ENCODE results near the gene ENOSF1.

The ENOSF1 gene

GRCh38 chr18:676069-676468 lies 36.4 kb downstream of the ENOSF1 start:
- Histone ChIP-seq H3K27me3 (ENCODE audit: low read length) (no peaks in the 10 kb centered on the region), H3K27ac (ENCODE audit: low read depth, low read length) (no peak overlapping the region), H3F3A (ENCODE audit: insufficient read depth) (peaks cover 33% of the 10 kb centered on the region), H3K4me3 (ENCODE audit: insufficient read depth, low read length, poor library complexity, severe bottlenecking) (no peak overlapping the region), H3K4me2 (ENCODE audit: low read depth, low read length, poor library complexity, severe bottlenecking) (no peak overlapping the region), H3K36me3 (ENCODE audit: low read length) (peaks cover 20% of the 10 kb centered on the region), H4K20me1 (ENCODE audit: low read depth, low read length) (no peaks in the 10 kb centered on the region), H2AFZ (ENCODE audit: low read depth, low read length, severe bottlenecking) (no peak overlapping the region), H3K79me2 (ENCODE audit: insufficient read depth, low read length) (no peaks in the 10 kb centered on the region), H3K9ac (ENCODE audit: low read length) (no peak overlapping the region), H3K9me3 (ENCODE audit: insufficient read depth, low read length) (no peaks in the 10 kb centered on the region), H3K9me2 (replicated peaks; ENCODE audit: insufficient read depth, low read length) (no peaks in the 10 kb centered on the region)
- TF ChIP-seq CTCF (IDR thresholded peaks at IDR 0.05; ENCODE audit: insufficient read depth, low read length, poor library complexity, severe bottlenecking) (no peak), EZH2phosphoT487 (conservative IDR thresholded peaks at IDR 0.05; ENCODE audit: low read length) (no peak)

- H3K27me3 ChIP-seq (ENCODE audit: low read length), result no peaks in the 10 kb centered on the region
- TF ChIP-seq EZH2phosphoT487 (conservative IDR thresholded peaks at IDR 0.05; ENCODE audit: low read length), result no peak
- no peaks in the 10 kb centered on the region for H3K9me3 ChIP-seq (ENCODE audit: insufficient read depth, low read length)
- no peaks in the 10 kb centered on the region for H3K79me2 ChIP-seq (ENCODE audit: insufficient read depth, low read length)
- H3F3A ChIP-seq (ENCODE audit: insufficient read depth), result peaks cover 33% of the 10 kb centered on the region
- H3K9me2 ChIP-seq (replicated peaks; ENCODE audit: insufficient read depth, low read length), result no peaks in the 10 kb centered on the region
- no peaks in the 10 kb centered on the region for H4K20me1 ChIP-seq (ENCODE audit: low read depth, low read length)
- H3K9ac ChIP-seq (ENCODE audit: low read length), result no peak overlapping the region
- no peak overlapping the region for H3K27ac ChIP-seq (ENCODE audit: low read depth, low read length)
- no peak overlapping the region for H2AFZ ChIP-seq (ENCODE audit: low read depth, low read length, severe bottlenecking)
- H3K36me3 ChIP-seq (ENCODE audit: low read length), result peaks cover 27% of the 10 kb centered on the region
- H3K4me3 ChIP-seq (ENCODE audit: insufficient read depth, low read length, poor library complexity, severe bottlenecking), result no peak overlapping the region
- H3K4me2 ChIP-seq (ENCODE audit: low read depth, low read length, poor library complexity, severe bottlenecking), result no peak overlapping the region
These were observed 37.1 kb downstream of the ENOSF1 start for GRCh38 chr18:675307-675706.

GRCh38 chr18:673769-674168 lies 38.7 kb downstream of the ENOSF1 start:
- TF ChIP-seq EZH2phosphoT487 (conservative IDR thresholded peaks at IDR 0.05; ENCODE audit: low read length), result no peak
- TF ChIP-seq CTCF (IDR thresholded peaks at IDR 0.05; ENCODE audit: insufficient read depth, low read length, poor library complexity, severe bottlenecking), result no peak
- H3K4me2 ChIP-seq (ENCODE audit: low read depth, low read length, poor library complexity, severe bottlenecking), result no peak overlapping the region
- no peaks in the 10 kb centered on the region for H3K27me3 ChIP-seq (ENCODE audit: low read length)
- no peaks in the 10 kb centered on the region for H4K20me1 ChIP-seq (ENCODE audit: low read depth, low read length)
- no peak overlapping the region for H3K4me3 ChIP-seq (ENCODE audit: insufficient read depth, low read length, poor library complexity, severe bottlenecking)
- H3K27ac ChIP-seq (ENCODE audit: low read depth, low read length), result no peak overlapping the region
- H3K9ac ChIP-seq (ENCODE audit: low read length), result no peak overlapping the region
- no peaks in the 10 kb centered on the region for H3K9me2 ChIP-seq (replicated peaks; ENCODE audit: insufficient read depth, low read length)
- no peaks in the 10 kb centered on the region for H3K79me2 ChIP-seq (ENCODE audit: insufficient read depth, low read length)
- no peaks in the 10 kb centered on the region for H3K9me3 ChIP-seq (ENCODE audit: insufficient read depth, low read length)
- H3K36me3 ChIP-seq (ENCODE audit: low read length), result peaks cover 33% of the 10 kb centered on the region
- H3F3A ChIP-seq (ENCODE audit: insufficient read depth), result peaks cover 33% of the 10 kb centered on the region
- no peak overlapping the region for H2AFZ ChIP-seq (ENCODE audit: low read depth, low read length, severe bottlenecking)

DNA sequence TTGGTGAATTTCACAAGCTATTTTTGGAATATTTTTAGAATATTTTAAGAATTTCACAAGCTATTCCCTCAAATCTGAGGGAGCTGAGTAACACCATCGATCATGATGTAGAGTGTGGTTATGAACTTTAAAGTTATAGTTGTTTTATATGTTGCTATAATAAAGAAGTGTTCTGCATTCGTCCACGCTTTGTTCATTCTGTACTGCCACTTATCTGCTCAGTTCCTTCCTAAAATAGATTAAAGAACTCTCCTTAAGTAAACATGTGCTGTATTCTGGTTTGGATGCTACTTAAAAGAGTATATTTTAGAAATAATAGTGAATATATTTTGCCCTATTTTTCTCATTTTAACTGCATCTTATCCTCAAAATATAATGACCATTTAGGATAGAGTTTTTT lies 39.1 kb downstream of the ENOSF1 start:
- Histone ChIP-seq H3K4me2 (ENCODE audit: low read depth, low read length, poor library complexity, severe bottlenecking) (no peak overlapping the region), H3K27ac (ENCODE audit: low read depth, low read length) (no peak overlapping the region), H3K79me2 (ENCODE audit: insufficient read depth, low read length) (peaks cover 3% of the 10 kb centered on the region; the same call in 1 of the 2 replicates), H3F3A (ENCODE audit: insufficient read depth) (peaks cover 33% of the 10 kb centered on the region), H3K9me2 (replicated peaks; ENCODE audit: insufficient read depth, low read length) (no peaks in the 10 kb centered on the region), H3K9me3 (ENCODE audit: insufficient read depth, low read length) (no peaks in the 10 kb centered on the region), H3K9ac (ENCODE audit: low read length) (no peak overlapping the region), H3K36me3 (ENCODE audit: low read length) (peaks cover 34% of the 10 kb centered on the region), H3K27me3 (ENCODE audit: low read length) (no peaks in the 10 kb centered on the region), H2AFZ (ENCODE audit: low read depth, low read length, severe bottlenecking) (no peak overlapping the region), H3K4me3 (ENCODE audit: insufficient read depth, low read length, poor library complexity, severe bottlenecking) (no peak overlapping the region), H4K20me1 (ENCODE audit: low read depth, low read length) (0 out of 2 replicates have a peak, but pooled peaks cover 1% of the 10 kb centered on the region)
- TF ChIP-seq EZH2phosphoT487 (conservative IDR thresholded peaks at IDR 0.05; ENCODE audit: low read length) (no peak), CTCF (IDR thresholded peaks at IDR 0.05; ENCODE audit: insufficient read depth, low read length, poor library complexity, severe bottlenecking) (no peak)

All from SU-DHL-6 (cell line).